Thoracic aorta (tissue), 2 donors: ENCODE measurements around the gene PXDN. TPM values are rescaled to one million over a fixed set of nuclear protein-coding genes. Genes with fewer than 3 reads are reported as not detected.
A peak's percentile ranks its signal among the peaks of the same experiment; 100 is the strongest.

Source experiments
- ATAC-seq: fragments of 150-250 bp; one replicate; pipeline ENCODE4 v1.8.0; 2017; ENCODE audit warnings: low read depth; ENCODE audit not compliant: insufficient number of reproducible peaks, low FRiP score
- DNase-seq: peaks from one replicate; pipeline ENCODE4 v3.0.0-alpha.2; 2020; ENCODE audit warnings: low spot score
- H3K27ac ChIP-seq, 2 donors: fragments of 200-600 bp; sonication (generic); 1 replicate in 1 of 2; 2 replicates in 1 of 2; pipeline ENCODE4 v1.5.1; 2016; ENCODE audit warnings: mild to moderate bottlenecking in 2 of 2, moderate library complexity in 2 of 2
- H3K27me3 ChIP-seq: fragments of 200-600 bp; sonication (generic); replicated peaks from 2 replicates; pipeline ENCODE4 v1.6.0; 2016; ENCODE audit warnings: mild to moderate bottlenecking; ENCODE audit not compliant: insufficient read depth
- H3K36me3 ChIP-seq: fragments of 200-600 bp; sonication (generic); one replicate; pipeline ENCODE4 v1.5.1; 2016
- H3K4me1 ChIP-seq, 2 donors: fragments of 200-600 bp; sonication (generic); 1 replicate in 1 of 2; 2 replicates in 1 of 2; pipeline versions ENCODE4 v1.5.1 to v1.6.0; 2016; ENCODE audit warnings: low read depth in 2 of 2, mild to moderate bottlenecking in 1 of 2; ENCODE audit not compliant: control insufficient read depth in 1 of 2
- H3K4me3 ChIP-seq: fragments of 200-600 bp; sonication (generic); 2 replicates; pipeline ENCODE4 v1.5.1; 2016; ENCODE audit warnings: mild to moderate bottlenecking
- H3K9me3 ChIP-seq: fragments of 200-600 bp; sonication (generic); 2 replicates; pipeline ENCODE4 v1.5.1; 2016
- total RNA-seq, 2 donors: library from RNA; depleted of rRNA; stranded (reverse); fragments of >200 nt; gene quantifications; one replicate each; pipeline versions ENCODE4 v1.1.0 to v1.2.3, GENCODE V29; 2016
- TF ChIP-seq, protein P1 (sequence below): fragments of 200-600 bp; sonication (generic); IDR thresholded peaks from one replicate; pipeline ENCODE4 v1.5.1; 2019; ENCODE audit warnings: antibody characterized with exemption

The PXDN gene
- total RNA-seq, 2 donors from 2014 or later = 97.5 to 114 TPM

DNA sequence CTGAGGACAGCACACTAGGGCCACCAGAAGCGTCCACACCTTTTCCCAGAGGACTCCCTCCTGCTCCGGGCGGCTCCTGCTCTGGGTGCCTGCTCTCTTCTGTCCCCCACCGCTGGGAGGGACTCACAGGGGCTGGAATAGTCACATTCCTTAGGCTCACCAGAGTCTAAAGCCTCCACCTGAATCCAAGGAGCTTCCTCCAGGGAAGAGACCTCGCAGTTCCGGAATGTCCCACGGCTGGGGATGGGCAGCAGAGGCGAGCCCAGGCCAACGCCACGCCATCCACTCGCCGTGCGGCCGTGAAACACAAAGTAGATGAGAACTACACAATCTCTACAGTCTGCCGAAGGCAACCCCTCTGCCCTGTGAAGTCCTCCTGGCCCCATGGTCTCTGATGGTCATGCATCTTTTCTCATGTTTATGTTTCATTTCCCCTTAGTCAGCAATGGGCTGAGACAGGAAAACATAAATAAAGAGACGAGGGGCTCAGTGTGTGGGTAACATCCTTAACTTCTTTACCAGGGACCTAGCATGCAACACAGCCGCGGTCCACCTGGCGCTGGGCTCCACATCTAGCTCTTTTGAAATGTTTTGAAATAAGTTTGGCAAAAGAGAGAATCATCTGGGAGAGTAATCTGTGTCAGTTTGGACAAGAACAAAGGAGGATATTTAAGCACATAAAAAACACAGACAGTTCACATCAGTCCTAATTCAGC is 98.4 kb downstream of the PXDN start:
- DNase-seq (no peak), ATAC-seq (no peak)
- peaks cover 14 to 38% of the 10 kb centered on the region in 2 donors for H3K4me1 ChIP-seq
- H3K4me3 ChIP-seq = no peak overlapping the region
- peaks cover 20% of the 10 kb centered on the region for H3K36me3 ChIP-seq
- H3K27ac ChIP-seq = peak overlapping the region in 1 of 2 donors; percentile 49
- TF ChIP-seq, protein P1, sequence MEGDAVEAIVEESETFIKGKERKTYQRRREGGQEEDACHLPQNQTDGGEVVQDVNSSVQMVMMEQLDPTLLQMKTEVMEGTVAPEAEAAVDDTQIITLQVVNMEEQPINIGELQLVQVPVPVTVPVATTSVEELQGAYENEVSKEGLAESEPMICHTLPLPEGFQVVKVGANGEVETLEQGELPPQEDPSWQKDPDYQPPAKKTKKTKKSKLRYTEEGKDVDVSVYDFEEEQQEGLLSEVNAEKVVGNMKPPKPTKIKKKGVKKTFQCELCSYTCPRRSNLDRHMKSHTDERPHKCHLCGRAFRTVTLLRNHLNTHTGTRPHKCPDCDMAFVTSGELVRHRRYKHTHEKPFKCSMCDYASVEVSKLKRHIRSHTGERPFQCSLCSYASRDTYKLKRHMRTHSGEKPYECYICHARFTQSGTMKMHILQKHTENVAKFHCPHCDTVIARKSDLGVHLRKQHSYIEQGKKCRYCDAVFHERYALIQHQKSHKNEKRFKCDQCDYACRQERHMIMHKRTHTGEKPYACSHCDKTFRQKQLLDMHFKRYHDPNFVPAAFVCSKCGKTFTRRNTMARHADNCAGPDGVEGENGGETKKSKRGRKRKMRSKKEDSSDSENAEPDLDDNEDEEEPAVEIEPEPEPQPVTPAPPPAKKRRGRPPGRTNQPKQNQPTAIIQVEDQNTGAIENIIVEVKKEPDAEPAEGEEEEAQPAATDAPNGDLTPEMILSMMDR = no peak
- no peaks in the 10 kb centered on the region for H3K9me3 ChIP-seq
- H3K27me3 ChIP-seq = no peaks in the 10 kb centered on the region

DNA sequence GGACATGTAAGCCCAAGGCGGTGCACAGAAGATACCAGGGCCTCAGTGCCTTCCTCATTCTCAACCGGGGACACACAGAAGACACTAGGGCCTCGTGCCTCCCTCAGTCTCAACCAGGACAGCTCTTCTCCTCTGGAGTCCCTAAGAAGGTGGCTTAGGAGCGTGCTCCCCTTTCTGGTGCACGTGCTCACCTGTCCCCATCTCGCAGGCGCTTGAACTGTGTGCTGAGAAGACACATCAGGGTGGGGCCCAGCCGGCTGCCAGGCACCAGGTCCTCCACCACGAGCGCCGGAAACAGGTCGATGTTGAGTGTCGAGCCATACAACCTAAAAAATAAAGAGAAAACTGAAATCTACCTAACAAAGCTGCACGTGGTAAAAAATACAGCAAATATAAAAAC is 99.9 kb downstream of the PXDN start:
- DNase-seq (no peak), ATAC-seq (no peak)
- Histone ChIP-seq H3K4me1 (peaks cover 8 to 26% of the 10 kb centered on the region in 2 donors), H3K4me3 (no peak overlapping the region), H3K9me3 (no peaks in the 10 kb centered on the region), H3K27ac (no peak overlapping the region), H3K27me3 (no peaks in the 10 kb centered on the region), H3K36me3 (peaks cover 20% of the 10 kb centered on the region)
- TF ChIP-seq, protein P1 = no peak

DNA sequence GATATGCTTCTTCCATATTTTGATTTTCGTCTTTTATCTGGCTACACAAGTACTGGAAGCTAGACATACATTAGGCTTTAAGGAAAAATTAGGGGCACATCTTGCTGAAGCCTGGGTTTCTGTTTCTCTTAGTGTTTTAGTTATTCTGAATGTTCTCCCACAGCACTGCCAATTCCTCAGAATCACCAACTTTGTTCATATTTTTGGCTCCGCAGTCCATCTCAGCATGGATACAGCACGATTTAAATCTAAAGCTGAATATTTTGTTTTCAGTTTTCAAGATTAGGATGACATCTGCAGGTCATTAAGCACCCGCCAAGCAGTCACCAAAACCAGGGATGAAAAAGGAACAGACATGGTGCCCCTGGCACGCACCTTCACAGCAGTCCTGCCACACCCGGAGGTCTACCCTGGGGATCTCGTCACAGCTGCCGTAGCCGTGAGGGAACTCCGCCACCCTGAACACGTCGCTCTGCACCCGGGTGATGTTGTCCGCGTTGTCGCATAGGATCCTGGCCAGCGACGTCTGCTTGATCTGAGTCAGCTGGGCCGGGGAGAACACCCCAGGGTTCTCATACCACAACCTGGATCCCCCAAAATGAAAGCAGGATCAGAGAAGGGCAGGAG is 101.2 kb downstream of the PXDN start:
- ATAC-seq = no peak
- H3K36me3 ChIP-seq = peaks cover 21% of the 10 kb centered on the region

DNA sequence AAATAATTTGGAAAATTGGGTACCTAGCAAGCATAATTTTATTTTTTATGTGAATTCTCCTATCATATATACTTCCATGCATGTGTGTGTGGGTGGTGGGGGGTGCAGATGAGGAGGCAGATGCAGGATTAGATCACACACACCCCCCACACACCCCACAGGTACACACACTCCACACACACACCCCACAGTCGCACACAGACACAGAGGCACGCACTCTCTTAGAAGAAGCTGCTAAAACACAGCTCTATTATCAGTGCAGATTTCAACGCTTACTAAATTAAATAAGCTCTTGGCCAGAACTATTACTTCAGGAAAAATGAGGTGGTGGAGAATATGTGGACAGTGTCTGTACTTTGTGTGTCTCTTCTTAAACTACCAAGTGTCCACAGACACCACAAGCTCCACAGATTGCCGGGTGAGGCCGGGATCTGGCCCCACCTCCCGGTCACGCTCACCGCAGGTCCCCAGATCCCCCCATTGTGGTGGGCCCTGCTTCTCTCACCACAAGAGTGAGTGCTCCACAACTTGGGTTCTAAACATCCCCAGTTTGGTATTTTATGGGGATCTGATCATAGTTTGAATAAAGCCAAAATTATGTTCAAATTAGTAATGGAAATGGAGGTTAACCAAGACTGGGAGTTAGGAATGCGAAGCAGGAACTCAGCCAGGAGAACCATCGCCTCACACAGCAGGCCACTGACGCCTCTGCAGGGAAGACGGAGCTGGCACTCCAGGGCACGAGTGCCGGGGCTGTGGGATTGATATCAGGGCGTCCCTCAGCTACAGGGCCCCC is 102.1 kb downstream of the PXDN start:
- peak overlapping the region; percentile 20 for H3K4me3 ChIP-seq
- H3K27me3 ChIP-seq = no peaks in the 10 kb centered on the region
- H3K36me3 ChIP-seq = peaks cover 16% of the 10 kb centered on the region
- peak overlapping the region; percentile 57 to 79 for H3K27ac ChIP-seq
- ATAC-seq = no peak
- no peaks in the 10 kb centered on the region for H3K9me3 ChIP-seq
- no peak for DNase-seq
- peaks cover 8 to 26% of the 10 kb centered on the region in 2 donors for H3K4me1 ChIP-seq
- TF ChIP-seq, protein P1 = no peak

More for the DNA sequence above, 101.2 kb downstream of the PXDN start:
- Histone ChIP-seq H3K4me3 (peak overlapping the region; percentile 20), H3K27ac (peak overlapping the region; percentile 57 to 79), H3K27me3 (no peaks in the 10 kb centered on the region), H3K4me1 (peaks cover 8 to 26% of the 10 kb centered on the region in 2 donors), H3K9me3 (no peaks in the 10 kb centered on the region)
- DNase-seq = no peak
- TF ChIP-seq, protein P1 = no peak

DNA sequence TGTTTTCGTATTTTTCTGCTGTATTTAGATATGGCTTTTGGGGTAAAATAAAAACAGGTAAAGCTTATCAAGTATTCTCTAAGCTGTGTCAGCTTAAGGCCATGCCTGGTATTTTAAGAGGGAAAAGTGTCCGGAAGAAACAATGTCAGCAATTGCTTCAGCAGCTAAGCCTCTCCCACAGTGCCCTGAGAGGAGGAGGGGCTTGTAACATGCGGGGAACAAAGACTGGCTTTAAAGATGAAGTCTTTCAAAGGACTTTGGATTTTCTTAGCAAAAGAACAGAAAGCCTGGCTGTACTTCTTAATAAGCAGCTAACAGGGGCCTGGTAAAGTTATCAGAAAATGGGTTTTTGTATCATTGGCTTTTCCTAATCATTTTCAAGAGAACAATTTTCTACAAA is 102.8 kb downstream of the PXDN start:
- ATAC-seq (no peak), DNase-seq (no peak)
- H3K4me1 ChIP-seq = peaks cover 8 to 26% of the 10 kb centered on the region in 2 donors
- H3K4me3 ChIP-seq = no peak overlapping the region
- no peaks in the 10 kb centered on the region for H3K9me3 ChIP-seq
- TF ChIP-seq, protein P1 = no peak
- no peak overlapping the region for H3K27ac ChIP-seq
- no peaks in the 10 kb centered on the region for H3K27me3 ChIP-seq
- peaks cover 15% of the 10 kb centered on the region for H3K36me3 ChIP-seq
